H7 (cell line): Measurements from ENCODE around the gene ELOVL6. TPM values are rescaled to one million over a fixed set of nuclear protein-coding genes. Genes with fewer than 3 reads are reported as not detected.
"Not testable (repeated sequence)": the region's sequence is repeated elsewhere in the genome, so short reads cannot be mapped to it uniquely, and the experiment has no call there.

Source experiments
- DNase-seq: peaks from one replicate; pipeline ENCODE4 v3.0.0; 2012
- H3K27me3 ChIP-seq: 2 replicates; pipeline ENCODE4 v1.6.0; 2011; ENCODE audit warnings: mild to moderate bottlenecking, low read length; ENCODE audit not compliant: control insufficient read depth, insufficient read depth
- H3K36me3 ChIP-seq: replicated peaks from 2 replicates; pipeline ENCODE4 v1.5.1; 2011; ENCODE audit warnings: low read length; ENCODE audit not compliant: control insufficient read depth, insufficient read depth
- H3K4me3 ChIP-seq: 2 replicates; pipeline ENCODE4 v1.5.1; 2011; ENCODE audit warnings: low read depth, mild to moderate bottlenecking, control low read depth, low read length, moderate library complexity; ENCODE audit not compliant: insufficient read depth
- total RNA-seq: library from RNA; depleted of rRNA; stranded (reverse); fragments of >200 nt; shearing (Covaris generic); gene quantifications from 2 replicates; pipeline ENCODE4 v1.2.3, GENCODE V29; 2014

The ELOVL6 gene
- total RNA-seq, 1 experiment from 2014 or later: 22.8 TPM

GRCh38 chr4:110049951-110050925 is 148.2 kb downstream of the ELOVL6 start:
- peaks cover 2% of the 10 kb centered on the region; the same call in 1 of the 2 replicates for H3K36me3 ChIP-seq
- H3K4me3 ChIP-seq: no peak overlapping the region
- DNase-seq: peak; percentile 18
- H3K27me3 ChIP-seq: no peaks in the 10 kb centered on the region

- H3K27me3 ChIP-seq: no peaks in the 10 kb centered on the region
- DNase-seq: no peak
- no peak overlapping the region for H3K4me3 ChIP-seq
- H3K36me3 ChIP-seq: peaks cover 2% of the 10 kb centered on the region; the same call in 1 of the 2 replicates
Measured at GRCh38 chr4:110046588-110047049, 151.8 kb downstream of the ELOVL6 start.

- Histone ChIP-seq H3K4me3 (no peak overlapping the region), H3K36me3 (no peaks in the 10 kb centered on the region), H3K27me3 (no peaks in the 10 kb centered on the region)
- DNase-seq: no peak
Measured at GRCh38 chr4:110042545-110043517, 155.6 kb downstream of the ELOVL6 start.

GRCh38 chr4:110041735-110042134 is 156.7 kb downstream of the ELOVL6 start:
- H3K4me3 ChIP-seq: no peak overlapping the region
- H3K36me3 ChIP-seq: no peaks in the 10 kb centered on the region
- H3K27me3 ChIP-seq: no peaks in the 10 kb centered on the region
- DNase-seq: no peak

GRCh38 chr4:110039164-110039563 is 159.3 kb downstream of the ELOVL6 start:
- DNase-seq, H3K27me3 ChIP-seq, H3K4me3 ChIP-seq, H3K36me3 ChIP-seq: not testable (repeated sequence)

GRCh38 chr4:110034026-110034393 is 164.4 kb downstream of the ELOVL6 start:
- Histone ChIP-seq H3K4me3 (no peak overlapping the region), H3K36me3 (no peaks in the 10 kb centered on the region), H3K27me3 (no peaks in the 10 kb centered on the region)
- no peak for DNase-seq

- no peak for DNase-seq
- H3K4me3 ChIP-seq: no peak overlapping the region
- no peaks in the 10 kb centered on the region for H3K36me3 ChIP-seq
- no peaks in the 10 kb centered on the region for H3K27me3 ChIP-seq
Measured at GRCh38 chr4:110033355-110034025, 164.9 kb downstream of the ELOVL6 start.

- Histone ChIP-seq H3K27me3 (no peaks in the 10 kb centered on the region), H3K4me3 (no peak overlapping the region), H3K36me3 (no peaks in the 10 kb centered on the region)
- DNase-seq: no peak
Measured at GRCh38 chr4:110032603-110033002, 165.8 kb downstream of the ELOVL6 start.

GRCh38 chr4:110025718-110026117 is 172.7 kb downstream of the ELOVL6 start:
- H3K36me3 ChIP-seq: no peaks in the 10 kb centered on the region

GRCh38 chr4:110025056-110025455 is 173.4 kb downstream of the ELOVL6 start:
- DNase-seq: no peak
- H3K4me3 ChIP-seq: no peak overlapping the region
- H3K27me3 ChIP-seq: no peaks in the 10 kb centered on the region
- no peaks in the 10 kb centered on the region for H3K36me3 ChIP-seq

More at GRCh38 chr4:110025718-110026117, 172.7 kb downstream of the ELOVL6 start:
- H3K27me3 ChIP-seq: no peaks in the 10 kb centered on the region
- H3K4me3 ChIP-seq: no peak overlapping the region
- DNase-seq: no peak

GRCh38 chr4:110022457-110022856 is 176.0 kb downstream of the ELOVL6 start:
- H3K36me3 ChIP-seq: no peaks in the 10 kb centered on the region
- DNase-seq: no peak
- H3K27me3 ChIP-seq: no peaks in the 10 kb centered on the region
- no peak overlapping the region for H3K4me3 ChIP-seq

- no peak for DNase-seq
- Histone ChIP-seq H3K27me3 (no peaks in the 10 kb centered on the region), H3K4me3 (no peak overlapping the region), H3K36me3 (no peaks in the 10 kb centered on the region)
Measured at GRCh38 chr4:110020646-110021443, 177.6 kb downstream of the ELOVL6 start.

- no peak for DNase-seq
- H3K36me3 ChIP-seq: no peaks in the 10 kb centered on the region
- H3K4me3 ChIP-seq: no peak overlapping the region
- H3K27me3 ChIP-seq: no peaks in the 10 kb centered on the region
Measured at GRCh38 chr4:110020139-110020538, 178.3 kb downstream of the ELOVL6 start.
